Upper lobe of left lung (tissue), 6 donors: ENCODE results near the gene PDE4C. TPM values are rescaled to one million over a fixed set of nuclear protein-coding genes. Genes with fewer than 3 reads are reported as not detected.

ENCODE experiments used
- ATAC-seq, 2 donors: fragments of 200-7000 bp; cut with Tn5 transposase; one replicate each; pipeline ENCODE4 v1.9.1; 2022; ENCODE audit warnings: mild to moderate bottlenecking in 2 of 2, moderate library complexity in 2 of 2; ENCODE audit not compliant: low FRiP score in 2 of 2
- DNase-seq, 2 donors: peaks; one replicate each; pipeline ENCODE4 v3.0.0-alpha.2; 2019 to 2020
- H3K27ac ChIP-seq, 4 donors: fragments of 200-600 bp; sonication (generic); one replicate each; pipeline ENCODE4 v1.5.1; 2016 to 2019
- H3K27me3 ChIP-seq, 4 donors: fragments of 200-600 bp; sonication (generic); one replicate each; pipeline ENCODE4 v1.5.1; 2017 to 2019
- H3K36me3 ChIP-seq, 4 donors: fragments of 200-600 bp; sonication (generic); one replicate each; pipeline ENCODE4 v1.5.1; 2016 to 2019
- H3K4me1 ChIP-seq, 4 donors: fragments of 200-600 bp; sonication (generic); one replicate each; pipeline ENCODE4 v1.5.1; 2018 to 2019
- H3K4me3 ChIP-seq, 4 donors: fragments of 200-600 bp; sonication (generic); one replicate each; pipeline ENCODE4 v1.5.1; 2017 to 2019; ENCODE audit warnings: mild to moderate bottlenecking in 2 of 4, moderate library complexity in 1 of 4
- H3K9me3 ChIP-seq, 4 donors: fragments of 200-600 bp; sonication (generic); one replicate each; pipeline ENCODE4 v1.5.1; 2018 to 2019
- EP300 ChIP-seq, 4 donors: sonication (generic); formaldehyde crosslinking; IDR thresholded peaks; one replicate each; pipeline ENCODE4 v1.5.1; 2017; ENCODE audit warnings: antibody characterized with exemption in 4 of 4, control low read depth in 2 of 4
- POLR2A ChIP-seq, 4 donors: fragments of 450-650 bp; IDR thresholded peaks; one replicate each; pipeline ENCODE4 v1.5.1; 2016 to 2017; ENCODE audit warnings: antibody characterized with exemption in 4 of 4, mild to moderate bottlenecking in 2 of 4
- POLR2AphosphoS5 ChIP-seq, 2 donors: sonication (generic); formaldehyde crosslinking; IDR thresholded peaks; one replicate each; pipeline ENCODE4 v1.5.1; 2017; ENCODE audit warnings: antibody characterized with exemption in 2 of 2
- WGBS, 2 donors: methylation state at CpG; one replicate each; pipeline ENCODE4 v1.1.5; 2017 to 2018; 5-methylcytosine and 5-hydroxymethylcytosine counted together
- total RNA-seq, 6 donors: library from RNA; depleted of rRNA in 4 of 6; stranded (reverse); fragments of >200 nt in 4 of 6; gene quantifications; one replicate each; pipeline versions ENCODE4 v1.1.0 to v1.2.1, GENCODE V29; 2016 to 2021
- TF ChIP-seq, protein P1 (sequence below), 6 experiments: fragments of 450-650 bp in 4 of 6; fragments of 200-600 bp in 2 of 6; sonication (generic) in 2 of 6; IDR thresholded peaks; one replicate each; pipeline ENCODE4 v1.5.1; 2016 to 2019; ENCODE audit warnings: antibody characterized with exemption in 6 of 6
- donor health status: DM: no; HTN: no; CAD: no; lungs with moderate emphysema.
- donor health status: DM: no; HTN: yes; CAD: no; lungs with severe emphysema.

The PDE4C gene
- total RNA-seq, 6 donors from 2014 or later = 6.4 to 479 (median 21.0) TPM

DNA sequence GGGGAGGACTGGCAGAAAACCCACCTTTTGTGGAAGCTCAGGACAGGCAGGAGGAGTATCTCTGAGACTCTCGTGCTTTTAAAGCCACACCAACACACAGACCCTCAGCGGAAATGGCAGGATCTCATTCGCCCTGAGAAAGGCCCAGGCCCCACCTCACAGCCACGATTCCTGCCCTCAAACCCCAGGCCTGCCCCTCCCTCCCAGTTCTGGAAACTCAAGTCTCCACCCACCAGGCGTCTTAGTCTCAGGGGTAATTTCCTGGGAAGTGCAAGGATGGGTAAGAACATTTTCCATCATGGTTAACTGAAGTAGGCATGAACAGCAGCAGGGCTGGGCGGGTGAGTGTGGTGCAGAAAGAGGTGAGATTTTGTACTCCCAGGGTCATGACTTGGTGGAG lies 8.0 kb upstream of the PDE4C start:
- DNase-seq (no peak), ATAC-seq (no peak)
- Histone ChIP-seq H3K36me3 (no peaks in the 10 kb centered on the region), H3K9me3 (peaks cover 0 to 8% (median 5%) of the 10 kb centered on the region in 4 donors), H3K27ac (no peak overlapping the region), H3K4me3 (no peak overlapping the region), H3K4me1 (peaks cover 0 to 19% (median 8%) of the 10 kb centered on the region in 4 donors), H3K27me3 (peaks cover 0 to 7% (median 5%) of the 10 kb centered on the region in 4 donors)
- no peak for TF ChIP-seq EP300 (IDR thresholded peaks at IDR 0.05)
- TF ChIP-seq POLR2AphosphoS5 (IDR thresholded peaks at IDR 0.05) = no peak
- TF ChIP-seq POLR2A (IDR thresholded peaks at IDR 0.05) = no peak
- WGBS, 2 donors = 34 to 37% methylated on average over 6 of the region's 6 CpGs

- ATAC-seq (peak; percentile 40 to 69), DNase-seq (peak; percentile 41 to 88)
- H3K4me1 ChIP-seq = peaks cover 0 to 19% (median 8%) of the 10 kb centered on the region in 4 donors
- no peaks in the 10 kb centered on the region for H3K36me3 ChIP-seq
- no peak overlapping the region for H3K27ac ChIP-seq
- H3K9me3 ChIP-seq = peaks cover 0 to 8% (median 5%) of the 10 kb centered on the region in 4 donors
- WGBS, 2 donors = 25 to 32% methylated on average over 19 to 37 of the region's 37 CpGs
- peaks cover 0 to 7% (median 5%) of the 10 kb centered on the region in 4 donors for H3K27me3 ChIP-seq
- H3K4me3 ChIP-seq = no peak overlapping the region
- no peak for TF ChIP-seq EP300 (IDR thresholded peaks at IDR 0.05)
- TF ChIP-seq, protein P1, sequence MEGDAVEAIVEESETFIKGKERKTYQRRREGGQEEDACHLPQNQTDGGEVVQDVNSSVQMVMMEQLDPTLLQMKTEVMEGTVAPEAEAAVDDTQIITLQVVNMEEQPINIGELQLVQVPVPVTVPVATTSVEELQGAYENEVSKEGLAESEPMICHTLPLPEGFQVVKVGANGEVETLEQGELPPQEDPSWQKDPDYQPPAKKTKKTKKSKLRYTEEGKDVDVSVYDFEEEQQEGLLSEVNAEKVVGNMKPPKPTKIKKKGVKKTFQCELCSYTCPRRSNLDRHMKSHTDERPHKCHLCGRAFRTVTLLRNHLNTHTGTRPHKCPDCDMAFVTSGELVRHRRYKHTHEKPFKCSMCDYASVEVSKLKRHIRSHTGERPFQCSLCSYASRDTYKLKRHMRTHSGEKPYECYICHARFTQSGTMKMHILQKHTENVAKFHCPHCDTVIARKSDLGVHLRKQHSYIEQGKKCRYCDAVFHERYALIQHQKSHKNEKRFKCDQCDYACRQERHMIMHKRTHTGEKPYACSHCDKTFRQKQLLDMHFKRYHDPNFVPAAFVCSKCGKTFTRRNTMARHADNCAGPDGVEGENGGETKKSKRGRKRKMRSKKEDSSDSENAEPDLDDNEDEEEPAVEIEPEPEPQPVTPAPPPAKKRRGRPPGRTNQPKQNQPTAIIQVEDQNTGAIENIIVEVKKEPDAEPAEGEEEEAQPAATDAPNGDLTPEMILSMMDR (IDR thresholded peaks at IDR 0.05) = peak in 2 of 6 experiments; percentile 11 to 30
Observed at GRCh38 chr19:18233224-18233825, 7.1 kb upstream of the PDE4C start.

DNA sequence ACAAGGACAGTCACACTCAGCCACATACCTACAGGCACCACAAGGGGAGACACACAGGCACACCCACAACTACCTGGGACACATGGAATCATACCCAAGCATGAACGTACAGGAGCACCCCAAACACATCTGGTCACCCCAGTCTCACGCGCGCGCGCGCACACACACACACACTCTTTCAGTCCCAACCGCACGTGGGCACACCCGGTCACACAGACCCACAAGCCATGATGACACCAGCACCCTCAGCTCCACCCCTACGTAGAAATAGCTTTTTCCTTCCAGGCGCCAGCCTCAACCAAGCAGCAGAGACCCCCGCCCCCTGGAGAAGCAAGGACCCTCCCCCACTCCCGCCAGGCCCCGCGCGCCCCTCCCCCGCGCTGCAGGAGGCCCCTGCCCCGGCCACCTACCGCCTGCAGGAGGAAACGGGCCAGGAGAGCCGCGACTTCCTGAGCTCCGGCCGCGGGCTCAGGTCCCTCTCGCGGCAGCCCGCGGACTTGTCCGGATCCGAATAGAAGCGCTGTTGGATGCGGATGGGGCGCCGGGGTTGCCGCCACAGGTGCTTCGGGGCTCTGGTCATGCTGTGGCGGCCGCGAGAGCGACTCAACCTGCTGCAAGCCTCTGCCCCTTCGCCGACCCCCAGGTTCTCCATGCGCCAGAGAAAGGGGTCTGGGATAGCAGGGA lies 6.4 kb upstream of the PDE4C start:
- TF ChIP-seq EP300 (IDR thresholded peaks at IDR 0.05) (no peak), POLR2A (IDR thresholded peaks at IDR 0.05) (no peak), POLR2AphosphoS5 (IDR thresholded peaks at IDR 0.05) (no peak)
- TF ChIP-seq, protein P1 (IDR thresholded peaks at IDR 0.05) = no peak
- Histone ChIP-seq H3K36me3 (no peaks in the 10 kb centered on the region), H3K9me3 (peaks cover 0 to 8% (median 5%) of the 10 kb centered on the region in 4 donors), H3K27ac (no peak overlapping the region), H3K27me3 (peaks cover 0 to 7% (median 5%) of the 10 kb centered on the region in 4 donors), H3K4me3 (no peak overlapping the region), H3K4me1 (peaks cover 0 to 19% (median 8%) of the 10 kb centered on the region in 4 donors)
- ATAC-seq (peak in 1 of 2 donors; percentile 4), DNase-seq (no peak)
- 0 to 9% methylated on average over 7 to 27 of the region's 46 CpGs for WGBS, 2 donors

- Histone ChIP-seq H3K27ac (no peak overlapping the region), H3K36me3 (no peaks in the 10 kb centered on the region), H3K9me3 (peaks cover 0 to 8% (median 5%) of the 10 kb centered on the region in 4 donors), H3K4me1 (peaks cover 0 to 19% (median 8%) of the 10 kb centered on the region in 4 donors), H3K4me3 (no peak overlapping the region), H3K27me3 (peaks cover 0 to 7% (median 5%) of the 10 kb centered on the region in 4 donors)
- ATAC-seq = no peak
- DNase-seq = no peak
- TF ChIP-seq POLR2AphosphoS5 (IDR thresholded peaks at IDR 0.05) (no peak), EP300 (IDR thresholded peaks at IDR 0.05) (no peak), POLR2A (IDR thresholded peaks at IDR 0.05) (no peak)
- TF ChIP-seq, protein P1 (IDR thresholded peaks at IDR 0.05) = no peak
- WGBS, 2 donors = 20 to 21% methylated on average over 4 of the region's 4 CpGs
Observed at GRCh38 chr19:18231775-18232174, 5.5 kb upstream of the PDE4C start.

DNA sequence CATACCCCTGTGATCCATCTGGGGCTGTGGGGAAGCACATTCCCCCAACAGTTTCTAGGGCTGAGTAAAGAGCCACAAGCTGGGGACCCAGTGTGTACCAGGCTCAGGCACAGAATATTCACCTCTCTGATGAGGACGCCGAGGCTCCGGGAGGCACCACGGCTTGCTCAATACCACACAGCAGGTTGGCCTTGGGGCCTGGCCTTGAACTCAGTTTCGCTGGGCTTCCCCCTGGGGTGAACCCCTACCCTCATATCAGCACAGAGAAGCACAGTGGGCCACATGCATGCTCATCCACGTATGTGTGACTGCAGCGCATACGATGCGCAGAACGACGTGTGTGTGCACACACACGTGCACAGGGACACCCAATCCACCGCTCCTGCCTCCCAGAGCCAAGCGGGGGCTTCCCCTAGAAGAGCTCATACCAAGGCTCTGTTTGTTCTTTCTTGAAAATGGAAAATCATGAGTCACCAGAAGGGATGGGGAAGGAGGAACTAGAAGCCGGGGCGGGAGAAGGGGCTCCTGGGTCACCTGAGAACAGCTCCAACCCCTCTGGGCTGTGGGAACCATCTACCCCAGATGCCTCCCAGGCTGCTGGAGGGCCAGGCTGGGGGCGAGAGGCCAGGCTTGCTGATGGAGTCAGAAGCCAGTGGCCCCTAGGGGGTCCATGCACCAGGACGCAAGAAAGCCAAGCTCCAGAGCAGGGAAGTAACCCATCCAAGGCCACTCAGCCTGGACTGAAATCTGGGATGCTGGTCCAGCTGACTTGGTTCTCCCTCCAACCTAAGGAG lies 4.9 kb upstream of the PDE4C start:
- Histone ChIP-seq H3K27ac (no peak overlapping the region), H3K27me3 (peaks cover 0 to 11% (median 5%) of the 10 kb centered on the region in 4 donors), H3K4me1 (peaks cover 2 to 21% (median 10%) of the 10 kb centered on the region in 4 donors), H3K9me3 (peaks cover 0 to 8% (median 5%) of the 10 kb centered on the region in 4 donors), H3K36me3 (no peaks in the 10 kb centered on the region), H3K4me3 (no peak overlapping the region)
- no peak for DNase-seq
- ATAC-seq = peak in 1 of 2 donors; percentile 17
- WGBS, 2 donors = 66 to 67% methylated on average over 12 to 18 of the region's 18 CpGs
- TF ChIP-seq POLR2A (IDR thresholded peaks at IDR 0.05) (no peak), POLR2AphosphoS5 (IDR thresholded peaks at IDR 0.05) (no peak), EP300 (IDR thresholded peaks at IDR 0.05) (no peak)
- TF ChIP-seq, protein P1 (IDR thresholded peaks at IDR 0.05) = no peak
